Retinal pigment epithelial cell (primary cell): ENCODE data around the gene ZNF236.

Experiments
- DNase-seq: peaks from one replicate; pipeline ENCODE4 v3.0.0-alpha.2; 2010; ENCODE audit warnings: low read depth
- H3K4me3 ChIP-seq: 2 replicates; pipeline ENCODE4 v1.5.1; 2011; ENCODE audit warnings: mild to moderate bottlenecking, low read length, control low read depth, moderate library complexity
- CTCF ChIP-seq: conservative IDR thresholded peaks from 2 replicates; pipeline ENCODE4 v1.5.1; 2011; ENCODE audit warnings: low read depth, low read length, control low read depth, inconsistent platforms

The ZNF236 gene

DNA sequence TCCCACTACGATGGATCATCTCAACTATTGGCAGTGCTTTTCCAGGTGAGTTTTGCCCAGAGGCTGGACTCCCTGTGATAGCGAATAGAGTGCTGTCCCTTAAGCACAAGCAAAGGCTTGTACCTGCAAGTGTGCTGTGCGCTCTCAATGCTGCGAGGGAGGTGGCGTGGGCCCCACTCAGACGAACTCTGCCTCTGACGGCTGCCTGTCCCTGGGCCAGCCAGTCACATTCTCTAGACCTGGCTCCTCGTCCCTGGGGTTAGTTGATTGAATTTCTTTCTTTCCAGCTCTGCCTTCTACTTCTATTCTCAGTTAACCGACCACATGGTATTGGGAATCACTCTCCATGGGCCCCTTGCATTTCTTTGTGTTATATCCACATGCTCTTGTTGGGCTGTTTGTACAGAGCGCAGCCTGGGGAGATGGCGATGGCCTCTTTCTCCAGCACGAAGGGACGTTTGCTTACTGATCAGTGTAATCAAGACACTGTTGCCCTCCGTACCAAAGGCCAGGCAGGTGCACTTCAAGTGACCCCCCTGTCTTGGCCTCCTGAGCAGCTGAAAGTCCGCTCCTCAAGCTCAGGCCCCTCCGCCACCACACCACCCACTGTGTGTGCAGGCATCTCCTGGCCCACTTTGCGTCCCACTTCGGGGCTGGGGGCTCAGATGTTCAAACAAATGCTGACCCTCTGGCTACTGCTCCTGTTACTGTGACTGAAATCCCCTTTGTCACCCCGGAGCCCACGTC lies 151.3 kb downstream of the ZNF236 start:
- DNase-seq, result no peak
- TF ChIP-seq CTCF, result no peak
- H3K4me3 ChIP-seq, result no peak overlapping the region

GRCh38 chr18:76974386-76974785 lies 152.0 kb downstream of the ZNF236 start:
- TF ChIP-seq CTCF, result no peak
- no peak overlapping the region for H3K4me3 ChIP-seq
- DNase-seq, result no peak

- TF ChIP-seq CTCF, result no peak
- DNase-seq, result no peak
- H3K4me3 ChIP-seq, result no peak overlapping the region
Measured at GRCh38 chr18:76975577-76976110, 153.3 kb downstream of the ZNF236 start.

- TF ChIP-seq CTCF, result no peak
- no peak for DNase-seq
- no peak overlapping the region for H3K4me3 ChIP-seq
Measured at GRCh38 chr18:76977108-76977621, 154.8 kb downstream of the ZNF236 start.

DNA sequence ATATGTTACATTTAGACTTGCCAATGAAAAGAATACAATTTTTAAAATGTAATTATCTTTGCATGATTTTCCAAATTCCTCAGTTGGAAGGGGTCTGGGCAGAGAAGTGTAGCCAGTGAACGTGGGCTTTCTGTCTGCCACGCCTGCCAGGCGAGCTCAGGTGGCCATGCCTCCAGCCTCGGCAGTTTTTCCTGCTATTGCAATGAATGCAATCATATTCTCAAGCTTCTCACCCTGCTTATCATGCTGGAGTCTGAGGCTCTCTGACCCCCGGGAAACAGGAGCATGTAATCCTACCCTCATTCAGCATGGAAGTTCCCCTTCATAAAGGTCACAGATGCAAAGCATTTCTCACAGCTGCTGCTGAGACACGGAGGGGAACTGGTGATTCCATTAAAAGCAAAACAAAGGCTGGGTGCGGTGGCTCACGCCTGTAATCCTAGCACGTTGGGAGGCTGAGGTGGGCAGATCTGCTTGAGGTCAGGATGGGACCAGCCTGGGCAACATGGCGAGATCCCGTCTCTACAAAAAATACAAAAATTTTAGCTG lies 155.4 kb downstream of the ZNF236 start:
- DNase-seq, result no peak
- no peak overlapping the region for H3K4me3 ChIP-seq
- TF ChIP-seq CTCF, result no peak

- no peak for DNase-seq
- no peak overlapping the region for H3K4me3 ChIP-seq
- no peak for TF ChIP-seq CTCF
Measured at GRCh38 chr18:76978616-76979015, 156.3 kb downstream of the ZNF236 start.
